PC-3 (cell line): Measurements from ENCODE around the gene IFITM2.

Source experiments
- EZH2 ChIP-seq: fragments of 300-600 bp; sonication (generic); IDR thresholded peaks from one replicate; pipeline ENCODE4 v1.6.1; 2017; ENCODE audit warnings: antibody characterized with exemption, mild to moderate bottlenecking, low read length; ENCODE audit not compliant: unreplicated experiment
- TF ChIP-seq, protein P1 (sequence below): fragments of 300-600 bp; sonication (generic); conservative IDR thresholded peaks from 2 replicates; pipeline ENCODE4 v1.5.1; 2017; ENCODE audit warnings: antibody characterized with exemption, low read depth, mild to moderate bottlenecking, low read length

DNA sequence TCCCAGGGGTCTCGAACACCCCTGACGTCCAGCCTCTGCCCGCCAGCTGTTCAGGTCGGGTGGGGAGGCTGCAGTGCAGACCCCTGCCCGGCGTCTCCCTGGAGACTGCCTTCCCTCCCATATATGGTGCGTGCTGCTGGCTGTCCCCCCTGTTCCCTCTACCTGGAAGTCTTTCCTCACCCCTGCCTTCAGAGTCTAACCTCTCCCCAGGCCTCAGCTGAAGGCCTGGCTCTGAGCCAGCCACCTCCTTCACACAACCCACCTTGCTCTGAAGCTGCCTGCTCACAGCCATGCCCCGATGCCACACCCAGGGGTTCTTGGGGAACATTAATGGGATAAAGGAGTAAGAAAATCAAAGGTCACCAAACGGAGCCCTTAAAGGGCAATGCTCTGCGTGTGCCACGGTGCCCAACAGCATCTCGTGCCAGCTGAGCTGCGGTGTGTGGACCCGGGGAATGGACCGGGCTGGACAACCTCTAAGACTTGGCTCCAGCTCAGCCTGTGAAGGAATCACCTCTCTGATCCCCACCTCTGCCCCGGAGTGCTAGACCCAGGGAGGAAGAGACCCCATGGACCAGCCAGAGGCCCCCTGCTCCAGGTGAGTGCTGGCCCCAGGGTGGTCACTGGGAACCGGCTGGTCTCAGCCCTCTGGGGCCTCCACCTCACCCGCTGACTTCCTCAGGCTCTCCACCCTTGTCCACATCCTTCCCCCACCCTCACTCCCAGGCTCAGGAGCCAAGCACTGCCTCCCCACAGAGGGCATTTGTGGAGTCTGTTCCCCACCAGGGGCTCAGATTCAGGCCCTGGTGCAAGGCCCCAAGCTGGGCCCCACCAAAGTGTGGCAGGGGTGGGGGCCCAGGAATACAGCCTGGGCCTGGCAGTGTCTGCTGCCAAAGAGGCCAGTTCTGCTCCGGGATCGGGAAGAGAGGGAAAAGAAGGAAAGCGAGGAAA is 29.3 kb upstream of the IFITM2 start, which contains the start of gene NLRP6:
- TF ChIP-seq, protein P1, sequence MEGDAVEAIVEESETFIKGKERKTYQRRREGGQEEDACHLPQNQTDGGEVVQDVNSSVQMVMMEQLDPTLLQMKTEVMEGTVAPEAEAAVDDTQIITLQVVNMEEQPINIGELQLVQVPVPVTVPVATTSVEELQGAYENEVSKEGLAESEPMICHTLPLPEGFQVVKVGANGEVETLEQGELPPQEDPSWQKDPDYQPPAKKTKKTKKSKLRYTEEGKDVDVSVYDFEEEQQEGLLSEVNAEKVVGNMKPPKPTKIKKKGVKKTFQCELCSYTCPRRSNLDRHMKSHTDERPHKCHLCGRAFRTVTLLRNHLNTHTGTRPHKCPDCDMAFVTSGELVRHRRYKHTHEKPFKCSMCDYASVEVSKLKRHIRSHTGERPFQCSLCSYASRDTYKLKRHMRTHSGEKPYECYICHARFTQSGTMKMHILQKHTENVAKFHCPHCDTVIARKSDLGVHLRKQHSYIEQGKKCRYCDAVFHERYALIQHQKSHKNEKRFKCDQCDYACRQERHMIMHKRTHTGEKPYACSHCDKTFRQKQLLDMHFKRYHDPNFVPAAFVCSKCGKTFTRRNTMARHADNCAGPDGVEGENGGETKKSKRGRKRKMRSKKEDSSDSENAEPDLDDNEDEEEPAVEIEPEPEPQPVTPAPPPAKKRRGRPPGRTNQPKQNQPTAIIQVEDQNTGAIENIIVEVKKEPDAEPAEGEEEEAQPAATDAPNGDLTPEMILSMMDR: no peak
- TF ChIP-seq EZH2: no peak
